Measurements from ENCODE around the gene BSN. TPM values are rescaled to one million over a fixed set of nuclear protein-coding genes. Genes with fewer than 3 reads are reported as not detected.
"Not testable (repeated sequence)": the region's sequence is repeated elsewhere in the genome, so short reads cannot be mapped to it uniquely, and the experiment has no call there.

Gene BSN
- total and polyA plus RNA-seq, 2 of the 4 experiments (the other 2 are of a cell fraction): under 0.01 to 0.03 TPM

DNA sequence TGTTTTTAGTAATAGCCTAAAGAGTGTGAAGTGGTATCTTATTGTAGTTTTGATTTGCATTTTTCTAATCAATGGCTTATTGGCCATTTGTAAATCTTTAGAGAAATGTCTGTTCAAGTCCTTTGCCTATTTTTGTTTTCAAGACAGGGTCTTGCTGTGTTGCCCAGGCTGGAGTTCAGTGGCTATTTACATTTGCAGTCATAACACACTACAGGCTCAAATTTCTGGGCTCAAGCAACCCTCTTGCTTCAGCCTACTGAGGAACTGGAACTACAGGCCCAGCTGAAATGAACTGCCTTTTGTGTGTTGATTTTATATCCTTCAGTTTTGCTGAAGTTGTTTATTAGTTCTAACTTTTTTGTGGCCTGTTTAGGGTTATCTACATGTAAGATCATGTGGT, 27.9 kb downstream of the BSN start:
- no TSS peak for BruUV-seq (replicated peaks)
- Histone ChIP-seq H3K4ac (ENCODE audit: low read depth, low read length) (no peak overlapping the region), H3K14ac (replicated peaks; ENCODE audit: low read depth, low read length) (no peak overlapping the region), H3K79me1 (ENCODE audit: low read depth in 1 of 2, low read length in 2 of 2) (no peaks in the 10 kb centered on the region), H2BK20ac (ENCODE audit: low read depth, low read length) (no peak overlapping the region), H3K4me1 (ENCODE audit: control insufficient read depth, insufficient read depth, low read length) (no peaks in the 10 kb centered on the region), H3K4me2 (ENCODE audit: low read depth, low read length) (no peak overlapping the region), H4K91ac (ENCODE audit: insufficient read depth, low read depth, low read length) (no peak overlapping the region), H4K5ac (ENCODE audit: low read depth, low read length) (no peak overlapping the region), H3K36me3 (ENCODE audit: control insufficient read depth, insufficient read depth, low read length) (no peaks in the 10 kb centered on the region), H3K4me3 (ENCODE audit: insufficient read depth, low read depth, low read length) (no peak overlapping the region), H3K18ac (ENCODE audit: low read depth, low read length) (no peak overlapping the region), H3K56ac (ENCODE audit: extremely low read depth, insufficient read depth, low read length) (no peak overlapping the region), H4K20me1 (ENCODE audit: insufficient read depth, low read length) (no peaks in the 10 kb centered on the region), H4K8ac (ENCODE audit: low read depth in 2 of 2, low read length in 2 of 2) (no peak overlapping the region), H3K9me1 (ENCODE audit: insufficient read depth, low read length) (no peaks in the 10 kb centered on the region), H3K9me3 (ENCODE audit: control insufficient read depth, insufficient read depth, low read length) (no peaks in the 10 kb centered on the region), H2AFZ (replicated peaks; ENCODE audit: low read length, poor library complexity) (no peak overlapping the region), H2BK120ac (ENCODE audit: low read depth, low read length) (no peak overlapping the region), H2BK15ac (ENCODE audit: low read depth, low read length) (no peak overlapping the region), H3K23ac (ENCODE audit: low read depth, low read length) (no peak overlapping the region), H2AK5ac (ENCODE audit: low read depth, low read length) (no peak overlapping the region), H3K27me3 (ENCODE audit: control insufficient read depth, insufficient read depth, low read length) (peaks cover 3% of the 10 kb centered on the region; the same call in 1 of the 2 replicates), H2AK9ac (replicated peaks; ENCODE audit: low read depth, low read length, poor library complexity) (no peak overlapping the region), H2BK5ac (ENCODE audit: low read depth, low read length, poor library complexity, severe bottlenecking) (no peak overlapping the region), H3K9ac (ENCODE audit: low read depth, low read length) (no peak overlapping the region), H3K27ac (ENCODE audit: insufficient read depth, low read length) (no peak overlapping the region)
- DNase-seq (no peak), ATAC-seq (ENCODE audit: low read depth) (no peak)
- ChIA-PET POLR2A (ENCODE audit: unreplicated experiment) (no interaction called here), CTCF (no interaction called here)
- dilution Hi-C loops (cut with HindIII; ENCODE audit: low sequenced_read_pairs, unreplicated experiment) (no loop called here), in situ Hi-C loops (cut with MboI; ENCODE audit: low sequenced_read_pairs) (no loop called here), intact Hi-C loops (cut with micrococcal nuclease) (no loop called here)
- TF ChIP-seq SMC3 (IDR thresholded peaks at IDR 0.05; ENCODE audit: low read depth, low read length) (no peak), RCOR1 (IDR thresholded peaks at IDR 0.05; ENCODE audit: insufficient replicate concordance, low read length) (no peak), FOS (IDR thresholded peaks at IDR 0.05; ENCODE audit: low read depth, low read length) (no peak), MXI1 (IDR thresholded peaks at IDR 0.05; ENCODE audit: borderline replicate concordance, low read depth, low read length) (no peak), BHLHE40 (IDR thresholded peaks at IDR 0.05; ENCODE audit: low read depth, low read length) (no peak), MAFK (IDR thresholded peaks at IDR 0.05; ENCODE audit: low read depth, low read length) (no peak), RAD21 (IDR thresholded peaks at IDR 0.05; ENCODE audit: low read length) (no peak), MAZ (IDR thresholded peaks at IDR 0.05; ENCODE audit: borderline replicate concordance, low read depth, low read length) (no peak)

DNA sequence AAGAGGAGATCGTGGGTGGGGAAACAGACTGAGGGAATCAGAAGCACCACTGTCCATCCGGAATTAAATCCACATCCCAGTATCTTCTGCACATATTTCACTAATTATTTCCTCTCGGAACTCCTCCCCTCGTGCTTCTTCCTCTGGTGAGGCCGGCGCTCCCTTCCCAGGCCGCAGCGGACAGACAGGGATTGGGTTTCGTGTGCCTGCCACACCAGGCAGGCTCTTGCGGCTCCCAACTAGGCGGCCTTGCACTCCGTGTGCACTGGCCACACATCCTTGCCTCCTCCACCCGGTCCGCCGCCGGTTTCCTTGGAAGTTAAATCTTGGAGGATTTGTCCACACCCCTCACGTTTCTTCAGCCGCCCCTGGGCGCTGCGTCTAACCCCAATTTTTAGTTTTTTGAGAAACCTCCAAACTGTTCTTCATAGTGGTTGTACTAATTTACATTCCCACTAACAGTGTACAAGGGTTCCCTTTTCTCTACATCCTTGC, 31.0 kb downstream of the BSN start:
- CTCF ChIA-PET; intact Hi-C loops (cut with micrococcal nuclease); H3K9me3 ChIP-seq (ENCODE audit: control insufficient read depth, insufficient read depth, low read length); H3K9me1 ChIP-seq (ENCODE audit: insufficient read depth, low read length); BruUV-seq (replicated peaks); H3K23ac ChIP-seq (ENCODE audit: low read depth, low read length); H4K20me1 ChIP-seq (ENCODE audit: insufficient read depth, low read length); H3K27ac ChIP-seq (ENCODE audit: insufficient read depth, low read length); in situ Hi-C loops (cut with MboI; ENCODE audit: low sequenced_read_pairs); H3K27me3 ChIP-seq (ENCODE audit: control insufficient read depth, insufficient read depth, low read length); H2BK5ac ChIP-seq (ENCODE audit: low read depth, low read length, poor library complexity, severe bottlenecking); dilution Hi-C loops (cut with HindIII; ENCODE audit: low sequenced_read_pairs, unreplicated experiment); POLR2A ChIA-PET (ENCODE audit: unreplicated experiment); ATAC-seq (ENCODE audit: low read depth); H2BK15ac ChIP-seq (ENCODE audit: low read depth, low read length); H3K4ac ChIP-seq (ENCODE audit: low read depth, low read length); H2BK20ac ChIP-seq (ENCODE audit: low read depth, low read length); H2AFZ ChIP-seq (replicated peaks; ENCODE audit: low read length, poor library complexity); H3K18ac ChIP-seq (ENCODE audit: low read depth, low read length); H3K4me2 ChIP-seq (ENCODE audit: low read depth, low read length); H3K9ac ChIP-seq (ENCODE audit: low read depth, low read length); H4K91ac ChIP-seq (ENCODE audit: insufficient read depth, low read depth, low read length); H3K14ac ChIP-seq (replicated peaks; ENCODE audit: low read depth, low read length); H2BK120ac ChIP-seq (ENCODE audit: low read depth, low read length); H3K4me3 ChIP-seq (ENCODE audit: insufficient read depth, low read depth, low read length); H3K56ac ChIP-seq (ENCODE audit: extremely low read depth, insufficient read depth, low read length); DNase-seq; H2AK5ac ChIP-seq (ENCODE audit: low read depth, low read length); H4K5ac ChIP-seq (ENCODE audit: low read depth, low read length); H3K4me1 ChIP-seq (ENCODE audit: control insufficient read depth, insufficient read depth, low read length); H4K8ac ChIP-seq (ENCODE audit: low read depth in 2 of 2, low read length in 2 of 2); H3K36me3 ChIP-seq (ENCODE audit: control insufficient read depth, insufficient read depth, low read length); H3K79me1 ChIP-seq (ENCODE audit: low read depth in 1 of 2, low read length in 2 of 2); H2AK9ac ChIP-seq (replicated peaks; ENCODE audit: low read depth, low read length, poor library complexity): not testable (repeated sequence)
- WGBS, 2 experiments (ENCODE audit: extremely low coverage in 2 of 2, insufficient read length in 1 of 2): 68% methylated on average over 6 of the region's 20 CpGs; no CpG with 5 or more reads in 1 of the 2 experiments

Measured in IMR-90 (cell line).